CMK (cell line): ENCODE measurements around the gene SORT1.
"Not testable (repeated sequence)": the region's sequence is repeated elsewhere in the genome, so short reads cannot be mapped to it uniquely, and the experiment has no call there.

Experiments
- DNase-seq: peaks from one replicate; pipeline ENCODE4 v3.0.0-alpha.2; 2010; ENCODE audit warnings: low read depth

Gene SORT1

DNA sequence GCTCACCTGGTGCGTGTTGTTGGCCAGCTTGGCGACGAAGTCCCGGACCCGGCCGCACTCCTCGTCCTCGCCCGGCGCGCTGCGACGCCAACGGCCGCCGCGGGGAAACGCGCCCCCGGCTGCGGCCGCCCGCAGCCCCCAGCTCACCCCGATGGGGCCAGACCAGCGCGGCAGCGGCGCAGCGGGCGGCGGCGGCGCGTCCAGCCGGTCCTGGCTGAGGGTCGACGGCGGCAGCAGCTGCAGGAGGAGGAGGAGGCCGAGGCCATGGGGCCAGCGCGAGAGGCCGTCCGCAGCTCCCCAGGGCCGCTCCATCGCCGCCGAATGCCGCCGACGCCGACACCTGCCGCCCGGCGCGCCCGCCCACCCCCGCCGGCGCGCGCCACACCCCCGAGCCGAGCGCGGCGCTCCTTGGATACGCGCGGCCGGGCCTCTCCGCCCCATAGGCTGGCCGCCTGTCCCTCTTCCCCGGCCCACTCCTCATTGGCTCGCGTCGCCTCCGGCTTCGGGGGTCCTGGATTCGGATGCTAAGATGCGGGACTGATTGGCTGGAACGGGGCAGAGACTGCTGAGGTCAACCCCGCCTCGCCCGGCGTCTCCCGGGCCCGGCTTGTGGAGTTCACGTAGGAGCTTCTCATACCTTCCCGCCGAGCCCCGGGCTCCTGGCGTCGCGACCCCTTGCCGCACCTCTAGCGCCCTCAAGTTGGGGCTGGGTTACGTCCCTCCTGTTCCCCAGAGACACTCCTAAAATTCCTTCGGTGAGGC is at the start of gene SORT1:
SORT1 (minus strand) TSS at position 338 of the 762 bp plus-strand sequence; CDS start at position 312, 26 bp downstream.
- no peak for DNase-seq

DNA sequence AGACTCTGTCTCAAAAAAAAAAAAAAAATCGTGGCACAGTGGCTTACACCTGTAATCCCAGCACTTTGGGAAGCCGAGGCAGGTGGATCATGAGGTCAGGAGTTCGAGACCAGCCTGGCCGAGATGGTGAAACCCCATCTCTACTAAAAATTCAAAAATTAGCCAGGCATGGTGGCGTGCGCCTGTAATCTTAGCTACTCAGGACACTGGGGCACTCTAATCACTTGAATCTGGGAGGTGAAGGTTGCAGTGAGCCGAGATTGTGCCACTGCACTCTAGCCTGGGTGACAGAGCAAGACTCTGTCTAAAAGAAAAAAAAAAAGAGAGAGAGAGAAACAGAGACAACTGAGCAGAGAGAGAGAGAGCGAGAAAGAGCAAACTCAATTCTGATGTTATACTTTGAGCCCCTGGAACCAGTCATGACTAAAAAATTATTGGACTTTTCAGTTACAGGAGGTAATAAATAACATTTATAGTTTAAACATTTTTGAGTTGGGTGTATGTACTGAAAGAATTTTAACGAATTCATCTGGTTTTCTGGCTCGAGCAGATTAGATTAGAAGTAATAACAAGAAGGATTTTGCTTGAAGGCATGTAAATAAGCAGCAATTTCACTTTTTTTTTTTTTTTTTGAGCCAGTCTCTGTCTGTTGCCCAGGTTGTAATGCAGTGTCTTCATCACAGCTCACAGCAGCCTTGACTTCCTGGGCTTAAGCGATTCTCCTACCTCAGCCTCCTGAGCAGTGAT is 48.4 kb upstream of the SORT1 start:
- not testable (repeated sequence) for DNase-seq

DNA sequence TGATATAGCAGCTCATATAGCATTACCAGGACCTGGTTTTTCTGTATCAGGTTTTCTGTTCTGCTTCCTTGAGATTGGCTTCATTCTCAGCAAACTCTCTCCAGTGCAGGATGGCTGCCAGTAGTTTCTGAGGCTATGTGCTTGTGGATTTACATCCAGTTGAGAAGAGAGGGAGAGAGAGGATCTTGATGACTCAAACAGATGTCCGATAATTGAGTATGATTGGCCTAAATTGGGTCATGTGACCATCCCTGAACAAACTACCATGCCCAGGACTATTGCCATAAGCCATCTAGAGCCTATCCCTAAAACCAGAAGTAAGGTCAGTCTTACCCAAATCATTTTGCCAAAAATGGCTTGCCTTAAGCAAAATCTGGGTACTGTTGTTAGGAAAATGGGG is 46.6 kb upstream of the SORT1 start:
- no peak for DNase-seq

DNA sequence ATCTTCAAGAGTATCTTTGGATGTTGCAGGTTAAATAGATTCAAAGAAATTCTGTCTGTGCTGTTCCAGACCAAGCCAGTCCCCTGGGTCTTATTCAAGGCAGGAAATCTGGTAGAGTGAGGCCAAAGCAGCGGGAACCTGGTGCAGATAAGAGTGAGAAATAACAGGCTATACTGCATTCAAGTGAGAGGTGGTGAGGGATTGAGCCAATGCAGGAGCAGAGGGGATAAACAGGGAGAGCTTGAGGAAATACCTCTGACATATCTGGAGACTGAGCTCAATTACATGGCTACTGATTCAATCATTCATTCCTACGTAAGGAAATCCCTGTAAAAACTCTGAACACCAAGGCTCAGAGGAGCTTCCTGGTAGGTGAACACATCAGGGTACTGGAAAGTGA is 45.8 kb upstream of the SORT1 start:
- no peak for DNase-seq

DNA sequence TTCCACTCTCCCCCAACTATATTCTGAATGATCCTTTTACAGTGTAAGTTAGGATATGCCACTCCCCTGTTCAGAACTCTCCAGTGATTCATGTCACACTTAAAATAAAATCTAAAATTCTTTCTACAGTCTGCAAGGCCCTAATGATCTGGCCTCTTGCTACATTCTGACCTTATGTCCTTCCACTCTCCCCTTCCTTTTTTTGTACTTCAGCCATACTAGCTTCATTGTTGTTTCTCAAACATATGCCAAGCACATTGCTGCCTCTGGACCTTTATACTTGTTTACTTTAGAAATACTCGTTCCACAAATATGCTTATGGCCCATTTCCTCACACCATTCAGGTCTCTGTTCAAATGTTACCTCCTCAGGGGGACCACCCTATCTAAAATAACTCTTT is 43.4 kb upstream of the SORT1 start:
- no peak for DNase-seq

DNA sequence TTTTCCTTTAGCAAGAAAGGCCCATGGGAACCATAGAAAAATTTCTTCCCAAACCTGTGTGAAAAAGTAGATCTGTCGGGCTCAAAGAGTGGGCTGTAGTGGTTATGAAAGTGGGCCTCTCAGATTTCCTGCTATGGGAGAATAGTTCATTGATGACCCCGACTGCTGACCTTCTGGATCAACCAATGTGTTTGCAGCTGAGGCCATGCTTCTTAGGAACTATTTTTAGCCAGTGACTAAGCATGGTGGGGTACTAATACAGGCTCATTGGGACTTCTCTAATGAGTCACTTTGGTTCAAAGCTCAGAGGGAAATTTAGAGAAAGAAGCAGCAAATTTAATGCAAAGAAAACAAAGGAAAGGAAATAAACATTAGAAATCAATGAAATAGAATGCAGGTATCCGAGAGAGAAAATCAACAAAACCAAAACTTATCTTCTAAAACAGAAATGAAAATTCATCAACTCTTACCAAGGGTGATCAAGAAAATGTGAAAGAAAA is 41.1 kb upstream of the SORT1 start:
- DNase-seq, result no peak

DNA sequence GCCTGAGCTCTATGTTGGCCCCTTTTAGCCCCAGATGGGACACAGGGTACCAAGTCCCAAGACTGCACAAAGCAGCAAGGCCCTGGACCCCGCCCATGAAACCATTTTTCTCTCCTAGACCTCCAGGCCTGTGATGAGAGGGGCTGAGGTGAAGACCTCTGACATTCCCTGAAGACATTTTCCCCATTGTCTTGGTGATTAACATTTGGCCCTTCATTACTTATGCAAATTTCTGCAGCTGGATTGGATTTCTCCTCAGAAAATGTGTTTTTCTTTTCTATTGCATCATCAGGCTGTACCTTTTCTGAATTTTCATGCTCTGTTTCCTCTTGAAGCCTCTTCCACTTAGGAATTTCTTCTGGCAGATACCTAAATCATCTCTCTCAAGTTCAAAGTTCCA is 36.8 kb upstream of the SORT1 start:
- no peak for DNase-seq

DNA sequence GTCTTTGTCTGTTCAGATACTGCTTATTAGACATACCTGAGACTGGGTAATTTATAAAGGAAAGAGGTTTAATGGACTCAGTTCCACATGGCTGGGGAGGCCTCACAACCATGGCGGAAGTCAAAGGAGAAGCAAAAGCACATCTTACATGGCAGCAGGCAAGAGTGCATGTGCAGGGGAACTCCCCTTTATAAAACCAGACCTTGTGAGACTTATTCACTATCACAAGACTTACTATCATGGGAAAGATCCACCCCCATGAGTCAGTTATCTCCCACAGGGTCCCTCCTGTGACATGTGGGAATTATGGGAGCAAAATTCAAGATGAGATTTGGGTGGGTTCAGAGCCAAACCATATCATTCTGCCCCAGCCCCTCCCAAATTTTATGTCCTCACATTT is 35.6 kb upstream of the SORT1 start:
- no peak for DNase-seq

DNA sequence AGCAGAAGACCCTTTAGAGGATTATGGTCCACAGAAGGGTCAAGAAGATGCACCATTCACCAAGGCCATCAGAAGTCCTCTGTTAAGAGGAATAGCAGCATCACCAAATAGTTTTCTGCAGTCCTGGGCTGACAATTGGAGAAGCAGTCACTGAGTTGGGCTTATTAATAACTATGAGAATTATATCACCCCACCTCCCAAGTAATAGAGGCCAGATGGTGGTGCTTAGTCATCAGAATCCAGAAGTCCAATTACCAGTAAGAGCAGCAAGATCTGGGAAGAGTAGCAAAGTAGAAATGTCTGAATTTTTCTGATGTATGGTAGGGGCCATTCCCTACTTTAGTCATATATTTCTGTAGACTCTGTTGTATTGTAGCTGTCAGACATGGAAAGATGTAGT is 34.6 kb upstream of the SORT1 start:
- no peak for DNase-seq

DNA sequence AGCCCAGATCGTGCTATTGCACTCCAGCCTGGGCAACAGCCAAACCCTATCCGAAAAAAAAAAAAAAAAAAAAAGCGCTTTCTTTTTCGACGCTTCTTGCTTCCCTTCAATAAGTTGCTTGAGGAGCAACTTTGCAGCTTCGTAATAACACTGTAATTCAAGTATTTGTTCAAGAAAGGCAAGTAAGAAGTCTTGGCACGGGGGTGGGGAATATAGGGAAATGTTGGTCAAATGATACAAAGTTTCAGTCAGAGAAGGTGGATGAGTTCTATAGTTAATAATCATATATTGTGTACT is 29.4 kb upstream of the SORT1 start:
- DNase-seq, result no peak

DNA sequence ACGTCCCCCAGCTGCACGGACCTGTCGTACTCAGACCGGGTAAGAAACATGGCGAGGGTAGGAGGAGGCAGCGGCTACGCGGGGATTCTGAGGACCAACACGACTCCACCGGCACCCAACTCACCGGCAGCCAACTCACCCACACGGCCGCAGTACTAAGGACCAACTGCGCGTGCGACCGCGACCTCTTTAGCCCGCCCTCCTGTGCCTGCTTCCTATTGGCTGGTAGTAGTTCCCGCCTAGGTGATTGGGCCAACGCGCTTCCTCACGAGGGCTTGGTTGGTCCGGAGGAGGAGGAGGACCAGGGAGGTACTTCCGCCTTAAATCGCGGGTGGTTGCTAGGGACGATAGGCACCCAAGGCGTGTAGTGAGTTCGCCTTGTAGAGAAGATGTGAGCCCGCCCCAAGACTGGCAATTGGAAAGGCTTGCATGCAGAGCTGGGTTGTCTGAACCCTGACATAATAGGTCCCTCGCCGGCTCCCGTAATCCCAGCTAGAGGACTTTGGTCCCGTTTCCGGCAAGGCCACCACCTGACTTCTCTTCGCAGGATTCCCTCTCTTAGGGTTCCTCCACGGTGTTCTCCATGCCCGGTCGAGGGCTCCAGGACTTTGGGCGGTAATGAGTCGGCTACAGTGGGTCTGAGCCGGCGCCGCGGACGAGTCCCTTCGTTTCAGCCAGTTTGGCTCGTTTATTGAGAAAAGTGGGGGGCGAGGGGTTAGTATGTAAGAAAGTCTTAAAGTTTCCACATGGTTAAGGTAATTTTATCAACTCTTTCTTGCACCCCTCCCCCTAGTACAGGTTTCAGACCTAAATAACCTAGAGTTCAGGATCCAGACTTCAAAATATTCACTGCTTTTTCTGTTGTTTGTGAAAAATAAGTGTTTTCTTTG is 28.8 kb upstream of the SORT1 start, which contains the start of gene PSMA5:
PSMA5 (minus strand) TSS at position 168 of the 890 bp plus-strand sequence; CDS start at position 50, 118 bp downstream.
- DNase-seq, result peak; percentile 97

DNA sequence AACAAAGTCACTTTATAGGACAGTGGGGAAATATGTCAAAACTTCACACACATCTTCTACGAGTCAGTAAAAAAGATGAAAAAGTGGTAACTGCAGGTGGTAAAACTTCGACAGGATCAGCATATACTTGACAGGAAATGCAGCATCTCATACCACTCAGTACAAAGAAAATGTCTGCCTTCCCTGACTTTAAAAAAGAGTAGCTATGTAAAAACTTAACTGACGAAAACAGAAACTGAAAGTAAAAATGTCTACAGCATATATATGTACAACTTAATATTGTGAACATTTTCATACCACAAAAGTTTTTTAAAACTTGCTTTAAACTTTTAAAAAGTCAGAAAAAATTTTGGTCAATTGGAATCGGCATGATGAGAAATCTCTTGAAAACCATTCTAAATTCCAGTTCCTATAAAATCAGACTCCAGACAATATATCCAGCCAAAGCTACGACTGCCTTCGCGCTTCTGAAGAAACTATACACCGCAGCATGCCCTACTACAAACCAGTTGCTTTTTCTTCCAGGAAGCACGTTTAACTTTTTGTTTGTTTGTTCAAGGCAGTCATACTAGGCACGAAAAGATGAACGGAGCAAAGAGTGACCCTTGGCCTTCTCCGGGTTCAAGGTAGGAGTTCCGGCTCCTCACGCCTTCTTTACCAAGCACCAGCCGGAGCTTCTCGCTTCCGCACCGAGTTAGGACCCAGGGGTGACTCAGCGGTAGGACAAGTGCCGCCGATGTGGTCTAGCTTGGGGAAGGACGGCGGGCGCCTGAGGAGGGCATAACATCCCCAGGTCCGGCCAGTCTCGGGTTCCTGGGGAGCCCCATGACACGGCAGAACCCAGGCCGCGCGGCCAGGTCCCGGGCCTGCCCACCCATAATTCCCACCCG is 27.9 kb upstream of the SORT1 start:
- peak; percentile 56 for DNase-seq

DNA sequence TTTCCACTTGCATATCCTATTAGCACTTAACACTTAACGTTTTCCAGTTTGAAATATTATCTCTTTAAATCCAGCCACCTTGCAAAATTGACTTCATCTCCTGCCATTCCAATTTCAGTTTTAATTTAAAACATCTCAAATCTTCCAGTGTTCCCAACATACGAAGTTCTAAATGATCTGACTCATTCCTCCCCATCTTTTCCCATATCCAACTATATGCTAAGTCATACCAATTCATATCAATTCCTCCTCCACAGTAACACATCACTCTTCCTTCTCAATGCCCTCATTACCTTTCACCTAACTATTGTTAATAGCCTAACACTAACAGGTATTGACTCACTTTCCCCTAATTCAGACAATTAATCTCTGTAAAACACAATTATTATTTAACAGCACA is 25.8 kb upstream of the SORT1 start:
- no peak for DNase-seq

DNA sequence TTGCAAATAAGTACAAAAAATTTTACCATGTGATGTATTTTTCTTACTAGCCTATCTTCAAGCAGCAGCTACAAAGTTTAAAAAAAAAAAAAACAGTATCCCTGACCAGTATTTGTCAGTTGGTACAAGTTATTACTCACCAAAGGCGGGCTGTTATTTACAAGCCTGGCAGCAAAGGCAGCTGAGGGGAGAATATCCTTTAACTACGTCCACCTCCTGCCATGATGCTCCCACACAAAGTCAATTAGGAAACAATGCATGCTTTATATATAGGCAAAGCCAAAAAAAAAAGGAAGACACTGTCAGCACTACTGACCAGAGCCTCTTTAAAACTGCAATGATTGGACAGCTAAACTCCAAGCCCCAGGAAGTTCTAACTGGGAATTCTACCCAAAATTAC is 14.8 kb upstream of the SORT1 start:
- no peak for DNase-seq

DNA sequence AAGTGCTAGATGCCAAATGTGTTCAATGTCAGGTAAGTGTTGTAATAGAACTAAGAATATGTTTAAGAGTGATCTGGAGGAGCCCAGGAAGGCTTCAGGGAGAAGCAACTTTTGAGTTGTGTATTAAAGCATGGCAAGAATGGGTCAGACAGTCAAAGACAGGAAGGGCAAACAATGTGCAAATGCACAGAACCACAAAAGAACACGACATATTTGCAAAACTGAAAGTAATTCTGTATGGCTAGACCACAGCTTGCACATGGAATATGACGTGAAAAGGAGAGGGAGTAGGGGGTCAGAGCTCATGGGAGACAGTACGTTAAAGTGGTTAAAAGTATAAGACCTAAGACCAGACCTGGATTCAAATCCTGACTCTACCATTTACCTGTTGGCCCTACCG is 7.1 kb upstream of the SORT1 start:
- DNase-seq, result no peak

DNA sequence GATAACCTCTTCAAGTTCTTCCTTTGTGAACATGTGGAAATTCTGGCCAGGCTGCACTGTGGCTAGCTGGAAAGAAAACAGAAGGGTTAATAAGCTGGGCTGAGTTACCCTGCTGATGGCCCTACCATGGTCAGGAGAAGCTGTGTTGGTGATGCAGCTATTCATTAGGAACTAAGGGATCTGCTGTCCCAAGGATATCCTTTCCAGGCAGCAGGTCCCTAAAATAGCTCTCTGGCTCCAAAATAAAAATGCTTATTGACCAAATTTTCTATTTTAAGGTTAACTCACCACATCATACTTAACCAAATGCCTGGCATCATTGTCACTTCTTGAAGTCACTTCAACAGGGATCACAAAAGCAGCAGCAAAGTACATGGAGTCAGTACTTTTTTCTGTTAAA is 4.3 kb upstream of the SORT1 start:
- DNase-seq, result no peak

DNA sequence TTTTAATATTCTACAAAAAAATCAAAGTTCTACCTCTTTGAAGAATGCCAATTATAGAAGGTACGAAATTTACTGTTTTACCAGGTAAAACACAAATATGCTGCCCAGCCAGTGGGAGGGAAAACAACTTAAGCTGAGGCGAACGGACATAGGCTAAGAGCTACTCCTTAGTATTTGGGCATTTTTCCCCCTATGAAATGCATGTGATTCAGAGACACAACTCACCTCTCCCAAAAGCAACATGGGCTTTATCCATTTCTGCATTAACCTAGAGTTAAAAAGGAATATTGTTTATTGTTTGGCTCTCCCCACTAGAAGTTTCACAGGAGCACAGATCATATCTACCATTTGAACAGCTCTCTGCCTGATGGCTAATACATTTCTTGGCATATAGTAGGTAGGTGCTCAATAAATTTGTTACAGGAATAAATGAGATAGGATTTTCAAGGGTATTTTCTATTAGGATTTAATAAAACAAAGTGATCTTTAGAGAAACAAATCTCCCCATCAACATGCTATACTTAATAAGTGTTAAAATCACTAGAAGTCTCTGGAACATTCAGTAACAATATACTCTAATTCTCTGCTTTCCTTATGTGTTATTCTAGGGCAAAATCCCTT is 2.4 kb upstream of the SORT1 start:
- DNase-seq, result no peak

DNA sequence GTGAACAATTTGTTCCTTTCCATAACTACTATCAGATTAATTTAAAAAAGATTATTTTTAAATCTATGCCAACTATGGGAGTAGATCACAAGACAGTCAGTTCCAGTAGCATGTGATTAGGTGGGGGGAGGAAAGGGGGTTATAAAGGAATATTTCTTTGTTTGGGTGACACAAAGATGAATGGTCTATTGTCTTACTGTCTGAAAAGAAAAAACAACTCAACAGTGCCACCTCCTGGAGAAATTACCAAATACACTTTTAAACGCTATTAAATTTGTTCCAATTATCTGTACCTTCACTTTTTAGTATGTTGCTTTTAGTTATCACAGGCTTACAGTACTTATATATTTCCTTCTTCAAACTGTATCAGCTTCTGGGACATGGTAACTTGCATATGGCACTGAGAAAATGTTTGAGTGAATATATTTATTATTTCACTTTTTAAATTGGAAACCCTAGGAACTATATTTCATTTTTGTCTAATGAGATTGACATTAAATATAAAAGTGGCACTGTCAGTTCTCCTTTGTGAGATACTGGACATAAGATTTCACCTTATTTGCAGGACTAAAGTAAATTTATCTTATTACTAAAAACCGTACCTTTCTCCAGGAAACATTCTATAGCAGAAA is 1.7 kb upstream of the SORT1 start:
- no peak for DNase-seq

DNA sequence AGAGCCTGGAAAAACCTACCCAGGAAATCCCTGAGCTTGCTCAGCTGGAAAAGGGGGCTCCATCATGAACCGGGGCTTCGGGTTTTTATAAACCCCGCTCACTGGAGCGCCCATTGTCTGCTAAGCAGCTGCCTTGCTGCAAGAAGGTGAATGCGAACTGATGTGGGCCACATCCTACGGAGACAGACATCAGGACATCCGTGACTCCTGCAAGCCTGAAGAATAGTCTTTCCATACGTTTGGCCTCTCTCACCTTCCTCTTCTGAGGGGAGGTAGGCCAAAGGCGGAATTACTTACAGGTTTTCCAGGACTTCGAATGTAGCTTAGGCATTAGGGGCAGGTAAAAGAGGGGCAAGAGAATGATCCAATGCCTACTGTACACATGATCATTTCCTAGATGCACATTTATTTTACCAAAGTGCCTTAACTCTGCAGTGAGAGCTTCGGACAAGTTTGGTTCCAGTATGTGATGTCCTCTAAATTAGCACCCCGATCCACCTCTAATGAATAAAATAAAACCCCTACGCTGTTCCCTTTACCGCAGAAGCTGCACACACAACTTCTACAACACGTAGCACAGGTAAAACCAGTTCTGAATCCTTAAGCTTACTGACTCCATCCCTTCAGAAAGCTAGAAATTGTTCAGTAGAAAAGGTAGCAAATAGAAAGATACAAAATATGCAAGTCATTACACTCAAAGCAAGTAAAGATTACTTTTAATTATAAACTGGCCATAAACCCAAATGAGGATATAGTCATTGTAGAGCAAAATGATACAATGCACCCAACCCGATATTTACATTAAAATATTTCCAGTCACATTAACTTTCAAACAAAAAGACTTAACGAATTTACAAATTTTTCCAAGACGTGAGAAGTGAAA is 866 bp upstream of the SORT1 start:
- DNase-seq, result no peak
